ENCODE measurements around the gene TMEM272.

TMEM272 gene

GRCh38 chr13:51838240-51838846, 6.6 kb downstream of the TMEM272 start:
- no peaks in the 10 kb centered on the region for H3K27me3 ChIP-seq
- TF ChIP-seq Cebpa-rat (IDR thresholded peaks at IDR 0.05), result no peak
- H3K4me3 ChIP-seq, result no peak overlapping the region
- H3K27ac ChIP-seq, result no peak overlapping the region
- no peaks in the 10 kb centered on the region for H3K9me3 ChIP-seq
- no peak overlapping the region for H3K9ac ChIP-seq
- H3K36me3 ChIP-seq, result no peaks in the 10 kb centered on the region
- peaks cover 17% of the 10 kb centered on the region for H3K4me1 ChIP-seq
- H3K4me2 ChIP-seq, result no peak overlapping the region
- no peaks in the 10 kb centered on the region for H4K20me1 ChIP-seq

GRCh38 chr13:51837016-51837415, 8.0 kb downstream of the TMEM272 start:
- H4K20me1 ChIP-seq, result no peaks in the 10 kb centered on the region
- no peaks in the 10 kb centered on the region for H3K9me3 ChIP-seq
- no peaks in the 10 kb centered on the region for H3K36me3 ChIP-seq
- no peak overlapping the region for H3K9ac ChIP-seq
- no peak overlapping the region for H3K4me3 ChIP-seq
- no peaks in the 10 kb centered on the region for H3K27me3 ChIP-seq
- TF ChIP-seq Cebpa-rat (IDR thresholded peaks at IDR 0.05), result no peak
- no peak overlapping the region for H3K4me2 ChIP-seq
- peaks cover 27% of the 10 kb centered on the region for H3K4me1 ChIP-seq
- no peak overlapping the region for H3K27ac ChIP-seq

GRCh38 chr13:51834581-51835171, 10.3 kb downstream of the TMEM272 start:
- H3K4me3 ChIP-seq, result no peak overlapping the region
- H3K4me1 ChIP-seq, result peaks cover 32% of the 10 kb centered on the region
- peak overlapping the region; percentile 25 for H3K4me2 ChIP-seq

GRCh38 chr13:51833980-51834379, 11.0 kb downstream of the TMEM272 start:
- Histone ChIP-seq H3K27me3 (no peaks in the 10 kb centered on the region), H3K27ac (no peak overlapping the region), H3K4me1 (peaks cover 37% of the 10 kb centered on the region), H3K36me3 (no peaks in the 10 kb centered on the region), H4K20me1 (no peaks in the 10 kb centered on the region), H3K9ac (no peak overlapping the region), H3K9me3 (no peaks in the 10 kb centered on the region), H3K4me3 (no peak overlapping the region), H3K4me2 (peak overlapping the region; percentile 25)
- TF ChIP-seq Cebpa-rat (IDR thresholded peaks at IDR 0.05), result no peak

More at GRCh38 chr13:51834581-51835171, 10.3 kb downstream of the TMEM272 start:
- Histone ChIP-seq H3K9me3 (no peaks in the 10 kb centered on the region), H3K36me3 (no peaks in the 10 kb centered on the region), H4K20me1 (no peaks in the 10 kb centered on the region), H3K9ac (no peak overlapping the region), H3K27me3 (no peaks in the 10 kb centered on the region), H3K27ac (no peak overlapping the region)
- no peak for TF ChIP-seq Cebpa-rat (IDR thresholded peaks at IDR 0.05)

GRCh38 chr13:51832471-51833152, 12.4 kb downstream of the TMEM272 start:
- Histone ChIP-seq H3K9ac (no peak overlapping the region), H3K27ac (no peak overlapping the region), H3K36me3 (no peaks in the 10 kb centered on the region), H4K20me1 (no peaks in the 10 kb centered on the region), H3K4me2 (peak overlapping the region; percentile 26), H3K4me1 (peaks cover 41% of the 10 kb centered on the region), H3K9me3 (no peaks in the 10 kb centered on the region), H3K27me3 (no peaks in the 10 kb centered on the region), H3K4me3 (no peak overlapping the region)
- TF ChIP-seq Cebpa-rat (IDR thresholded peaks at IDR 0.05), result no peak

- Histone ChIP-seq H3K9me3 (no peaks in the 10 kb centered on the region), H3K4me2 (no peak overlapping the region), H3K4me3 (no peak overlapping the region), H3K36me3 (no peaks in the 10 kb centered on the region), H3K27ac (no peak overlapping the region), H4K20me1 (no peaks in the 10 kb centered on the region), H3K27me3 (no peaks in the 10 kb centered on the region), H3K4me1 (peaks cover 52% of the 10 kb centered on the region), H3K9ac (no peak overlapping the region)
- no peak for TF ChIP-seq Cebpa-rat (IDR thresholded peaks at IDR 0.05)
Observed at GRCh38 chr13:51831519-51831918, 13.5 kb downstream of the TMEM272 start.

- H3K9me3 ChIP-seq, result no peaks in the 10 kb centered on the region
- H3K36me3 ChIP-seq, result no peaks in the 10 kb centered on the region
- H3K27me3 ChIP-seq, result no peaks in the 10 kb centered on the region
- H3K27ac ChIP-seq, result no peak overlapping the region
- H3K9ac ChIP-seq, result no peak overlapping the region
- H3K4me3 ChIP-seq, result no peak overlapping the region
- H4K20me1 ChIP-seq, result no peaks in the 10 kb centered on the region
- H3K4me2 ChIP-seq, result peak overlapping the region; percentile 6; the same call in 1 of the 2 replicates
- peaks cover 64% of the 10 kb centered on the region for H3K4me1 ChIP-seq
- TF ChIP-seq Cebpa-rat (IDR thresholded peaks at IDR 0.05), result no peak
Observed at GRCh38 chr13:51829568-51829899, 15.4 kb downstream of the TMEM272 start.

- Histone ChIP-seq H3K4me1 (peaks cover 64% of the 10 kb centered on the region), H3K4me3 (no peak overlapping the region), H3K27me3 (no peaks in the 10 kb centered on the region), H3K9ac (no peak overlapping the region), H3K4me2 (peak overlapping the region; percentile 6; the same call in 1 of the 2 replicates), H3K27ac (no peak overlapping the region), H3K36me3 (no peaks in the 10 kb centered on the region), H4K20me1 (no peaks in the 10 kb centered on the region), H3K9me3 (no peaks in the 10 kb centered on the region)
- no peak for TF ChIP-seq Cebpa-rat (IDR thresholded peaks at IDR 0.05)
Observed at GRCh38 chr13:51828730-51829567, 16.0 kb downstream of the TMEM272 start.

GRCh38 chr13:51827254-51827653, 17.7 kb downstream of the TMEM272 start:
- TF ChIP-seq Cebpa-rat (IDR thresholded peaks at IDR 0.05), result no peak
- no peaks in the 10 kb centered on the region for H3K36me3 ChIP-seq
- H4K20me1 ChIP-seq, result no peaks in the 10 kb centered on the region
- peak overlapping the region; percentile 1; the same call in 1 of the 2 replicates for H3K27ac ChIP-seq
- peak overlapping the region; percentile 81 for H3K4me2 ChIP-seq
- no peaks in the 10 kb centered on the region for H3K27me3 ChIP-seq
- peaks cover 70% of the 10 kb centered on the region for H3K4me1 ChIP-seq
- H3K9me3 ChIP-seq, result no peaks in the 10 kb centered on the region
- no peak overlapping the region for H3K9ac ChIP-seq
- no peak overlapping the region for H3K4me3 ChIP-seq

Data from BLaER1 (cell line).